Left cardiac atrium (tissue), 4 donors: Measurements from ENCODE around the gene RASAL1. TPM values are rescaled to one million over a fixed set of nuclear protein-coding genes. Genes with fewer than 3 reads are reported as not detected.

Experiments
- ATAC-seq, 2 donors: fragments of 200-7000 bp; cut with Tn5 transposase; one replicate each; pipeline ENCODE4 v1.9.1; 2020; ENCODE audit warnings: mild to moderate bottlenecking in 2 of 2, moderate library complexity in 2 of 2
- DNase-seq: peaks from one replicate; pipeline ENCODE4 v3.0.0-alpha.2; 2020
- intact Hi-C, 2 donors: fragments of 100-400 bp; cut with DNase I; formaldehyde crosslinking; loops; one replicate each; pipeline versions ENCODE4 v1.14.1 to v1.15.1; 2022 to 2023
- total RNA-seq, 2 donors: library from RNA; stranded (reverse); fragmentation: NEBNext Ultra II Directional; extraction: Animal tissue kit (Norgen Biotek cat#: 25700); gene quantifications; one replicate each; pipeline ENCODE4 v1.2.1, GENCODE V29; 2021
- donor health status: DM: no; HTN: yes; CAD: no.
- donor health status: DM: no; HTN: yes; CAD: no; lungs with severe emphysema.
- donor health status: DM: yes; HTN: yes; CAD: no.
- donor health status: Dilated cardiomyopathy.

The RASAL1 gene
- total RNA-seq, 2 donors from 2014 or later = not detected

DNA sequence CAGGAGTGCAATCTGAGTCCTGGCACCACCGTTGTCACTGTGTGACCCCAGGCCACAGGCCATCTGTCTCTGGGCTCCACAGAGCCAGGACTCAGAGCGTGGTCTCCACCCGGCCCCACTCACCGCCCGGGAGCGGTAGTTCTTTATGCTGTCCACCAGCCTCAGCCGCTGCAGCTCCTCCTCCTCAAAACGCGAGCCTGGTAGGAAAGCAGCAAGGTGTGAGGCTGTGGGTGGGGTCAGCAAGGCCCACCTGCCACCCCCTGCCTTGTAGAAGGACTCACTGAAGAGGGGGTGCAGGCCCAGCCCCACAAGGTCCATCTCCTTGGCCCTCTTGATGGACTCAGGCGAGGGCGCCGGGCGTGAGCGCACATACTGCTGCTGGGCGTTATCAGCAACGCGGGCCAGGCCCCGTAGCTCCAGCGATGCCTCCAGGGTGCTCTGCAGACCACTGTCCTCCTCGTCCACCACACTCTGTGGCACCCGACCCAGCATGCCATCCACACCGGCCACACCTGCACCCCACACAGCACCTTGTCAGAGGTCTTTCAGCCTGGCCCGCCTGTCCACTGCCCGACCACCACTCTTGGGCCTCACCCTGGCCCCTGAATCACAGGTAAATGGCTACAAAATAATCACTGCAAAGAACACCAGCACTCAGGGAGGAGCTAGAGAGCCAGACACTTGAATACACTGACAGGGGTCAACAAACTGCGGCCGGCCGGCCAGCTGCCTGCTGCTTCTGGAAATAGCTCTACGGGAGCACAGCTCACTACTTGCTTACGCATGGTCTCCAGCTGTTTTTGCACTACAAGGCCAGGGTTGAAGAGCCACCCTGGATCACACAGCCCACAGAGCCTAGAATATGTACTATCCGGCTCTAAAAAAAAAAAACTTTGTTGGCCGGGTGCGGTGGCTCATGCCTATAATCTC lies 30.2 kb upstream of the RASAL1 start:
- no peak for ATAC-seq
- intact Hi-C loops = no loop called here
- DNase-seq = no peak

DNA sequence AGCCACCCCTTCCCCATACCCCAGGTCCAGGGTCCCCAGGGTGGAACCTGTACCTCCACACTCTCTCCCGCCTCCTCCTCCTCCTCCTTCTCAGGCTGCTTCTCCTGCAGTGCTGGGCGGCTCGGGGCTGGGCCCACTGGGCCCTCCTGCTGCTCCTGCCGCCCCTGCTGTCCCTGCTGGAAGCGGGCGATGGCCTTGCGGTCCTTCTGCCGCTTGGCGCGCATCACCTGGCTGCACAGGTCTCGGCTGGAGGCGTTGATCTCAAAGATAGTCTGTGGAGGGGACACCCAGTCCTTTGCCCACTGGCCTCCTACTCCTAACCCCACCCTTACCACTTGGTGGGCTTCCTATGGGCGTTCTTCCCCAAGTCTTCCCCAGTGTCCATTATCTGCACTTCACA lies 28.5 kb upstream of the RASAL1 start:
- DNase-seq (no peak), ATAC-seq (no peak)
- intact Hi-C loops = no loop called here

DNA sequence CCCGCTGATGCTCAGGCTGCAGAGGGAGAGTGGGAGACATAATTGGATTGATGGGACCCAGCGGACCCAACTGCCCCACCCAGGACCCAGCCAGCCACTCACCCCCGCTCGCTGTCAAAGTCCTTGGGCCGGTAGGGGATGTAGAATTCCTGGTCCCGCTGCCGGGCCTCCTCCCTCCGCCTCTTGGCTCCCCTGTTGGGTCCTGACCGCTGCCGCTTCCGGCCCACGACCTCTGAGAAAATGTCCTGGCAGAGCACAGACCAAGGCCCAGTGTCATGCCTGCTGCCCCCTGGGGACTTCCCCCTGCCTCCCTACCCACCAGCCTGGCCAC lies 27.4 kb upstream of the RASAL1 start:
- intact Hi-C loops = no loop called here
- no peak for DNase-seq

DNA sequence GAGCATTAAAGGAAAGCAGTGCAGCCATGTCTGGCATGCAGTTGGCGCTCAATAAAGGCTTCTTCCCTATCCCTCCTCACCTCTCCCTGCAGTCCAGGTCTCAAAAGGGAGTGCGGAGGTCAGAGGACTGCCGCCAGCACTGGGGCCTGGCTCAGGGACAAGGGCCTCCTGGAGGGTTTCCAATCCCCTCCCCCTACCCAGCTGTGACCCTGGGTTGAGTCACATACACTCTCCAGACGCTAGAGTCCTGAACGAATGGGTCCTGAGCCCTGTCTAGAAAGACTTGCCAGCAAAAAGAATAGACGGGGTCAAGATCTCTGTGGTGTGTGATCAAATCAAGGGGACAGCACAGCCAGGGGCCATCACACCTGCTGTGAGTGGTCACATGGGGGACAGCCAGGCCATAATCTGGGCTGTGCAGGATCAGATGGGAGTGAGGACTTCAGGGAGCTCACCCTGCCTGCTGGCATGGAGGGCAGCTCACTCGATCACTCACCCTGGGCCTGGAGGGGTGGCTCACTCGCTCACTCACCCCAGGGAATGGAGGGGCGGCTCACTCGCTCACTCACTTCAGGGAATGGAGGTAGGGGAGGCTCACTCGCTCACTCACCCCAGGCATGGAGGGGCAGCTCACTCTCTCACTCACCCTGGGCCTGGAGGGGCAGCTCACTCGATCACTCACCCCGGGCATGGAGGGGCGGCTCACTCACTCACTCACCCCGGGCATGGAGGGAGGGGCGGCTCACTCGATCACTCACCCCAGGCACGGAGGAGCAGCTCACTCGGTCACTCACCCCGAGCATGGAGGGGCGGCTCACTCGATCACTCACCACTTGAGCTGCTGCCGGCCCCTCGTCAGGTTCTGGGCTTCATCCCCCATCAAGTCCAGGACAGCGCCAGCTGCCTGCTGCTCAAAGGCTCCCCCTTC lies 26.8 kb upstream of the RASAL1 start:
- no peak for DNase-seq
- intact Hi-C loops = no loop called here
- peak; percentile 60 to 66 for ATAC-seq

More for the DNA sequence above, 27.4 kb upstream of the RASAL1 start:
- ATAC-seq = no peak

DNA sequence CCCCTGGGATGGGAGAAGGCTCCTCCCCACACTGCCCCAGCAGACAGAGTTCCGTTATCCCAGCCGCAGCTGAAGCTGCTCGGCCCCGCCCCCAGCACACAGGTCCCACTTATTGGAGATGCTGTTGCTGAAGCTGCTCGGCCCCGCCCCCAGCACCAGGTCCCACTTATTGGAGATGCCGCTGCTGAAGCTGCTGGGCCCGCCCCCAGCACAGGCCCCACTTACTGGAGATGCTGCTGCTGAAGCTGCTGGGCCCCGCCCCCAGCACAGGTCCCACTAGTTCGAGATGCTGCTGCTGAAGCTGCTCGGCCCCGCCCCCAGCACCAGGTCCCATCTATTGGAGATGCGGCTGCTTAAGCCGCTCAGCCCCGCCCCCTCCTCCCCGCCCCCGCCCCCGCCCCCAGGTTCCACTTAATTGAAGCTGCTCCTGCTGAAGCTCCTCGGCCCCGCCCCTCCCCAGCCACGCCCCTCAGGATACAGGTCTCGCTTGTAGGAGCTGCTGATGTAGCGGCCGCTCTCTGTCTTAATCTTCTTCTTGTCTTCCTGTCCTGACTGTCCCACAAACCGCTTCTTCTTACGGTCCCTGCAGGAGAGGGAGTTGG lies 26.0 kb upstream of the RASAL1 start:
- DNase-seq = no peak
- intact Hi-C loops = no loop called here
- no peak for ATAC-seq

DNA sequence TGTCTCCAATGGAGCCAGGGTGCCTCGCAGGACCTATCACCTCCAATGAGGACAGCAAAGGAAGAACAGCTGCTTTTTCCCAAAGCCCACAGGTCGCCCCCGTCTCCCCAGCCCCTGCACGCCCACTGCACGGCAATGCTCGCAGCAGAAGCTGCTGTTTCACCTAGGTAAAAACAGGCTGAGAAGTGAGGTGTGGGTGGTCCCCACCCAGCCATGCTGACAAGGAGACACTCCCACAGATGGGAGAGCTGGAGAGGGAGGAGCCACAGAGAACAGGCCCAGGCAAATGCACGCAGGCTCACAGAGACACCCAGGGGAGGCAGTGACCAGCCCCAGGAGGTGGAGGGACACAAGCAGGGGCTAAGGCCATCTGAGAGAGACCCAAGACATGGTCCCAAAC lies 24.4 kb upstream of the RASAL1 start:
- no peak for DNase-seq
- intact Hi-C loops = loop anchor here in 1 of 2 donors (5.0 kb wide), 1 partner anchor 113 kb away; no protein-coding TSS in a partner anchor
- ATAC-seq = no peak

DNA sequence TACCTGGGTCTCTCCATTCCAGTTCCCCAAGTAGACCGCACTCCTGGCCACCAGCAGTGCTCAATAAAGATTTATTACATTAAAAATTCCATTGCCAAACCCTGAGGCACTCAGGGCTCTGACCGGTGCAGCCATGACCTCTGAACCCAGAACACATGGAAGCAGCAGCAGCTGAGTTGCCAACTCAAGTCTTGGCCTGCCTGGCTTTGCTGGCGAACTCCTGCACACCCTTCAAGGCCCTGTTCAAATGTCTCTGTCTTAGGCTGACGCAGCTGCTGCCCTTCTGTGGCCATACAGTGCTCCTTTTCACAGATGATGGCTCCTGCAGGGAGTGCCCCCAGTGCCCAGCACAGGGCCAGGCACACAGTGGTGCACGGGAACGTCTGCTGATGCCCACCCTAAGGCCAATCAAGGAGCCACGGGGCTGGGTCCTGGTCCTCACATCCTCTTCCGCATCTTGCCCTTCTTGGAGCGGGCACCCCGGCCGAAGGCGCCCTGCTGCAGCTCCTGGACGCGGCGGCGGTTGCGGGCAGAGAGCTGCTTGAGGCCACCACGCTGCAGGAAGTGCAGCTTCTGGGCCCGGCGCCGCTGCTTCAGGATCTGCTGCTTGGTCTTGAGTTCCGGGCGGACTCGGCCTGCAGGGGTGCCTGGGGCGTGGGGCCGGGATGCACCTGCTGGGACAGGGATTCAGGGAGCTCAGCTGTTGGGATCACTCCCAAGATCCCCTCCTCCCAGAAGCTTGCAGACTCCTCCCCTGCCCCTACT lies 23.1 kb upstream of the RASAL1 start:
- DNase-seq (no peak), ATAC-seq (no peak)
- intact Hi-C loops = loop anchor here in 1 of 2 donors (5.0 kb wide), 1 partner anchor 111 kb away; no protein-coding TSS in a partner anchor

DNA sequence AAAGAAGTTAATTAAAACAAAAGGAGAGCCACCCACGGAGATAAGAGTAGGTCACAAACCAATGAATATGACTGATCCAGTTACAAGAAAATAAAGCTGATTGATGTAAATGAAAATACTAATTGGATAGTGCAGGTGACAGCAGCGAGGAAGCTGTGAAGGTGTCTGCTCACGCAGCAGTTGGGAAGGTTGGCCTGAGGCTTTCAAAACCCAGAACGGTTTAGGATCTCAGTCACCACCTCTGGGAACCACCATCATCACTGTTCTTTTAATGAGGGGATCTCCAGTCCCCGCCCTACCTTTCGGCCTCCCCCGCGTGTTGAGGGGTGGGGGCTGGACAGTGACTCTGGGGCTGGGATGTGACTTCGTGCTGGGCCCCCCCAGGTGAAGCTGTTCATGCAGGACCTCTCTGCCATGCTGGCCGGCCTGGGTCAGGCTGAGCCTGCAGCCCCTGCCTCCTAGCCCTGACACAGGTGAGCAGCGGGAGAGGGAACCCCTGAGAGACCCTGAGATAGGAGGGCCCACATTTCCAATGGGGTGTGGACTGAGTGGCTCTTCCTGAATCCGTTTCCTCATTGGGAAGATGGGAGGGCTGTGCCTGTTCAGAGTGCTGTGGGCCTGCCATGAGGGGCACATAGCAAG lies 21.8 kb upstream of the RASAL1 start:
- intact Hi-C loops = loop anchor here in 1 of 2 donors (5.0 kb wide), 1 partner anchor 110 kb away; no protein-coding TSS in a partner anchor
- ATAC-seq = no peak

DNA sequence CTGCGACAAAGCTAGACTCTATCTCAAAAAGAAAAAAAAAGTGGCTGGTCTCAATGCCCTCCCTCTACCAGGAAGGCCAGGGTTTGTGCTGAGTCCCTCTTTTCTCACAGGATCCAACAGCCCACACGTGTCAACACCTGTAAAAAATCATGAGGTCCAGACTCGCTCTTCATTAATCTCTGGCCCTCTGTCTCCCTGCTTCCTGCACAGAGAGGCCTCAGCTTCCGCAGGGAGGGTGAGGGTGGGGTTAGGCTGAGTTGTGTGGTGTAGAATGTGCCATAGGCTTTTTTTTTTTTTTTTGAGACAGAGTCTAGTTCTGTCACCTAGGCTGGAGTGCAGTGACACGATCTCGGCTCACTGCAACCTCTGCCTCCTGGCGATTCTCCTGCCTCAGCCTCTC lies 20.1 kb upstream of the RASAL1 start:
- ATAC-seq (no peak), DNase-seq (no peak)
- intact Hi-C loops = loop anchor here in 1 of 2 donors (5.0 kb wide), 1 partner anchor 108 kb away; no protein-coding TSS in a partner anchor

More for the DNA sequence above, 21.8 kb upstream of the RASAL1 start:
- DNase-seq = no peak

DNA sequence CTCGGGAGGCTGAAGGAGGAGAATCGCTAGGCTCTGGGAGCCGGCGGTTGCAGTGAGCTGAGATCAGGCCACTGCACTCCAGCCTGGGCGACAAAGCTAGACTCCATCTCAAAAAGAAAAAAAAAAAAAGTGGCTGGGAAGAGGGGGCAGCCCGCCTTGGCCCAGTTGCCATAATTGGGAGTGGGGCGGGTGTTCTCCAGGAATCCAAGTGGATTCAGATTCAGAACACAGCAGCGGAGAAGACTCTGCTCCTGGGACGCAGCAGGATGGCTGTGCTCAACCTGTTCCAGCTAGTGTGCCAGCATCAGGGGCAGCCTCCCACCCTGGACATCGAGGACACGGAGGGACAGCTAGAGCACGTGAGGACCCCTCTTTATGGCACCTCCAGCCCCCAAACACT lies 19.5 kb upstream of the RASAL1 start:
- intact Hi-C loops = loop anchor here in 1 of 2 donors (5.0 kb wide), 1 partner anchor 108 kb away; no protein-coding TSS in a partner anchor
- DNase-seq (no peak), ATAC-seq (no peak)

DNA sequence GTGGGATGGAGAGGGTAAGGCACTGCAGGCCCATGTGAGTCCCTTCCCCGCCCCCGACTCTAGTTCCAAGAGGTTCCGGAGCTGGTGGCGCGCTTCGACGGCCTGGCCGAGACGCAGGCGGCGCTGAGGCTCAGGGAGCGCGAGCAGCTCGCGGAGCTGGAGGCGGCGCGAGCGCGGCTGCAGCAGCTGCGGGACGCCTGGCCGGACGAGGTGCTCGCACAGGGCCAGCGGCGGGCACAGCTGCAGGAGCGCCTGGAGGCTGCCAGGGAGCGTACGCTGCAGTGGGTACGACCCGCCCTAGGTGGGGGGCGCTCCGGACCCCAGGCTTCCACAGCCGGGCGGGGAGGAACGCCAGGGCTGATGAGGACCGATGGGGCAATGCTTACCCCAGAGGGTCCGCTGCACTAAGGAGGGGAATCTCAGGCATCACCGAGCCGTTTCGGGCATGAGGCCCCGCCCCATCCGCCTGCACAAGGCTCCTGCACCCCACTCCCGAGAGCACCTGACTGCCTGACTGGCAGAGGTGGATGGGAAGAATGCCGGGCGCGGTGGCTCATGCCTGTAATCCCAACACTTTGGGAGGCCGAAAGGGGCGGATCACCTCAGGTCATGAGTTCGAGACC lies 18.9 kb upstream of the RASAL1 start:
- no peak for ATAC-seq
- intact Hi-C loops = loop anchor here in 1 of 2 donors (5.0 kb wide), 1 partner anchor 107 kb away; no protein-coding TSS in a partner anchor
- DNase-seq = no peak

DNA sequence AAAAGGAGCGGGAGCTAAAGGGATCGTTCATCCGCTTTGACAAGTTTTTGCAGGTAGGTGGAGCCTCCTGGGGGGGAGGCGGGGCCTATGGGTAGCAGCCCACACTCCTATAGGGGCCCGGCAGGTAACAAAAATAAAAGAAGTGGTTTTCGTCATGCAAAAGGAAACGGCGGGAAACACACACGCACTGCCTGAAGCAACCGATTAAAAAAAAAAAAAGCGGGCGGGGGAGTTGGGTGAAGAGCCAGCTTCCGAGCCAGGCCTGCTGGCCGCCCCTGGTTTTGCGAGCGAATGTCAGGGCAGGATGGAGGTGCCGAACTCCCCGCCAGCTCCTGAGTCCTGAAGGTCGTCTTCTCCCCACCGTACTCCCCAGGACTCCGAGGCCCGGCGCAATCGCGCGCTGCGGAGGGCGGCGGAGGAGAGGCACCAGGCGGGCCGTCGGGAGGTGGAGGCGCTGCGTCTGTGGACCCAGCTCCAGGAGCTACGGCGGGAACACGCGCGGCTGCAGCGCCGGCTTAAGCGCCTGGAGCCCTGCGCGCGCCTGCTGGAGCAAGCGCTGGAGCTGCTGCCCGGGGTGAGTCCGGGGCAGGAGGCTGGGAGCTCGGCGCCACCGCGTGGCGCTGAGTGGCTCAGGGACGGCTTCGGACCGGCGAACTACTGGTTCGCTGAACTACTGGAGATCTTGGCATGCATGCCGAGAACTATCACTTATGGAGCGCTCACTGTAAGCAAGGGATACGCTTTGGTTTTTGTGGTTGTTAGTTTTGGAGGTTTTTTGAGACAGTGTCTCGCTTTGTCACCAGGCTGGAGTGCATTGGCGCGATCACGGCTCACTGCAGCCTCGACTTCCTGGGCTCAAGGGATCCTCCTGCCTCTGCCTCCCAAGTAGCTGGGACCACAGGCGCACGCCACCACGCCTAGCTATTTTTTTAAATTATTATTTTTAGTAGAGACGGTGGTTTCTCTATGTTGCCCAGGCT lies 17.6 kb upstream of the RASAL1 start:
- intact Hi-C loops = loop anchor here in 1 of 2 donors (5.0 kb wide), 1 partner anchor 106 kb away; no protein-coding TSS in a partner anchor
- DNase-seq (peak; percentile 68), ATAC-seq (peak; percentile 88 to 89)

DNA sequence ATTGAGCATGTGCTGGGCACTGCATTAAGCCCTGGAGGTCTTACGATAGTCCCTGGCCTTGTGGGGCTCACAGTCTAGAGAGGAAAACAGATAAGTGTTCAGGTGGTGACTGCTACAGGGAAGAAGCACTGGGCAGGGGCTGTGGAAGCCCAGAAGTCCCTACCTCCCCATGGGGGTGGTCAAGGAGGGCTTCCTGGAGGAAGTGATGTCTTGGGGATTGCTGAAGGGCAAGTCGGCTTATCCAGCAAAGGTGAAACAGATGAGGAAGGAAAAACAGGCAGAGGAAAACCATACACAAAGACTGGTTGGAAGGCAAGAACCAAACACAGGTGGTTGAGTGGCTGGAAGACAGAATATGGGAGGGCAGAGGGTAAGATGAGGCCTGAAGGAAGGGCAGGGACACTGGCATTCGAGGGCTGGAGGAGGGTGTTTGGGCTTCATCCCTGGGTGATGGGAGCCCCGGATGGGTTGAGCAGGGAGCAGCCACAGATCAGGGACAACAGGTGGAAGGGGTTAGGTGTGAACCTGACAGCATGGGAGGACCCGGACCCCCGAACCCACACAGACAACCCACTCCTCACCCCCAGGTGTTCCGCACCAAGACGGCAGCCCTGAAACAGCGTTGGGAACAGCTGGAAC lies 16.8 kb upstream of the RASAL1 start:
- ATAC-seq (no peak), DNase-seq (no peak)
- intact Hi-C loops = loop anchor here in 1 of 2 donors (5.0 kb wide), 1 partner anchor 105 kb away; no protein-coding TSS in a partner anchor

DNA sequence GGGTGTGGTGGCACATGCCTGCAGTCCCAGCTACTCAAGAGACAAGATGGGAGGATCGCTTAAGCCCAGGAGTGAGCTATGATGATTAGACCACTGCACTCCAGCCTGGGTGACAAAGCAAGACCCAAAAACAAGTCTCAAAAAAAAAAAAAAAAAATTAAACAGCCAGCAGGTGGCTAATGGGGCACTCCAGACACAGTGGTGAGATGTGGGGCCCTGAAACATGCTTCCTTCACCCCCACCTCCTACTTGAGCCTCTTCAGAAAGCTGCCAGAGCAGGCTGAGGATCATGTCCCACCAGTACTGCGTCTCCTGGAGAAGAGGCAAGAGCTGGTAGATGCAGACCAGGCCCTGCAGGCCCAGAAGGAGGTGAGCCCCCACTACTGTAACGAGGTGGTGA lies 16.1 kb upstream of the RASAL1 start:
- intact Hi-C loops = loop anchor here in 1 of 2 donors (5.0 kb wide), 1 partner anchor 104 kb away; no protein-coding TSS in a partner anchor
- no peak for DNase-seq
- ATAC-seq = no peak

DNA sequence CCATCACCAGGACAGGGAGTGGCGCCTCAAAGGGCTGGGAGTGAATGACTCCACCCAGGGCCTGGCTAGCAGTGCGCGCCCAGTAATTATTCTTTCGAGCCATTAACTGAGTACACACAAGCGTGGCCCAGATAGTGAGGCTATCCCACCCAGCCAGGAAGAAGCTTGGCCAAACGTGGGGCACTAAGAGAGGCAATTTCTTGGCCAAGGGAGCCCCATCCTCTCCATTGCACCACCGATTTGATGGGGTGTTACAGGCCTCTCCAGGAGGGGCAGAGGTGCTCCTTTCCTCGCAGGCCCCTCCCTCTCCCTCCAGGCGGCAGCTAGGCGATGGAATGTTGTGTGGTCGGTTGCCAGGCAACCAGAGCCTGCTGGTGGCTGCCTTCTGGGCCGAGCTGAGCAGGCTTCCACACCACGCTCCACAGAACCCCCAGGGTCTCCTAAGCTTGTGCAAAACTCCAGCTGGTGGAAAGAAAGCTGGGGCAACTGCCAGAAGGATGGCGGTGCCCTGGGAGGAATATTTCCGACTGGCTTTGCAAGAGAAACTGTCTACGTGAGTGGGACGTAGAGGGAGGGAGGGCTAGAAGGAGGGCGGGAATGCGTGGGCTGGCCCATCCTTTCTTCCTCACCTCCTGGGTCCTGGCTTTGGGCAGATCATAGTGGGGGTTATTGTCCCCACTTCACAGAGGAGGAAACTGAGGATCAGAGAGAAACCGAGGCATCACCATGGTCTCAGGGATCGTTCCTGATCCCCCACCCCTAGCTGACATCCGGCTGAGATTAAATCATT lies 14.0 kb upstream of the RASAL1 start, which contains the start of gene CFAP73:
Gene CFAP73, plus strand, starts transcription at position 364 of the 790 bp plus-strand sequence. Its CDS starts 134 bp downstream, at position 498.
- ATAC-seq (peak; percentile 79 to 81), DNase-seq (peak; percentile 81)
- intact Hi-C loops = loop anchor here in 1 of 2 donors (5.0 kb wide), 1 partner anchor 102 kb away; no protein-coding TSS in a partner anchor
